ENCODE data around the gene STYXL2.

Gene STYXL2

GRCh38 chr1:167136806-167137205 is 42.9 kb downstream of the STYXL2 start:
- no peak for DNase-seq

GRCh38 chr1:167137332-167137781 is 43.5 kb downstream of the STYXL2 start:
- DNase-seq: peak; percentile 58

GRCh38 chr1:167137793-167138510 is 44.1 kb downstream of the STYXL2 start:
- no peak for DNase-seq

- no peak for DNase-seq
These were observed 44.8 kb downstream of the STYXL2 start for GRCh38 chr1:167138703-167139102.

- no peak for DNase-seq
These were observed 48.1 kb downstream of the STYXL2 start for GRCh38 chr1:167141963-167142362.
